ENCODE measurements around the gene ZFYVE19. TPM values are rescaled to one million over a fixed set of nuclear protein-coding genes. Genes with fewer than 3 reads are reported as not detected.

The ZFYVE19 gene
- polyA plus RNA-seq, 4 donors, result 24.9 to 34.9 (median 28.5) TPM

- no peak for DNase-seq (ENCODE audit: low read depth in 4 of 4, low spot score in 2 of 4)
These were observed 6.0 kb downstream of the ZFYVE19 start for GRCh38 chr15:40812721-40813425.

GRCh38 chr15:40815042-40815698 lies 8.3 kb downstream of the ZFYVE19 start:
- no peak for DNase-seq (ENCODE audit: low read depth in 4 of 4, low spot score in 2 of 4)

DNA sequence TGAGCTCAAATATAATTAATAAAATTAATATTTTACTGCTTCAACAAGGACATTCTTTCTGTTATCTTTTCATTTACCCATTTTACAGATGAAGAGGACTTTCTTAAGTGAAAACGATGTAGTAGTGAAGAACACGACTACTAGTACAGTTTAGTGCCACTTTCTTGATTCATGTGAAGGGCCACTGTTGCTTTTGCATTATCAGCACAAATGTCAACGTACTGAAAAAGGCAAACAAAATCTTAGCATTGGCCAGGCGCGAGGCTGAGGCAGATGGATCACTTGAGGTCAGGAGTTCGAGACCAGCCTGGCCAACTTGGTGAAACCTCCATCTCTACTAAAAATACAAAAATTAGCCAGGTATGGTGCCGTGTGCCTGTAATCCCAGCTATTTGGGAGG lies 12.2 kb downstream of the ZFYVE19 start:
- no peak for DNase-seq (ENCODE audit: low read depth in 4 of 4, low spot score in 2 of 4)

GRCh38 chr15:40821195-40821594 lies 14.3 kb downstream of the ZFYVE19 start:
- no peak for DNase-seq (ENCODE audit: low read depth in 4 of 4, low spot score in 2 of 4)

DNA sequence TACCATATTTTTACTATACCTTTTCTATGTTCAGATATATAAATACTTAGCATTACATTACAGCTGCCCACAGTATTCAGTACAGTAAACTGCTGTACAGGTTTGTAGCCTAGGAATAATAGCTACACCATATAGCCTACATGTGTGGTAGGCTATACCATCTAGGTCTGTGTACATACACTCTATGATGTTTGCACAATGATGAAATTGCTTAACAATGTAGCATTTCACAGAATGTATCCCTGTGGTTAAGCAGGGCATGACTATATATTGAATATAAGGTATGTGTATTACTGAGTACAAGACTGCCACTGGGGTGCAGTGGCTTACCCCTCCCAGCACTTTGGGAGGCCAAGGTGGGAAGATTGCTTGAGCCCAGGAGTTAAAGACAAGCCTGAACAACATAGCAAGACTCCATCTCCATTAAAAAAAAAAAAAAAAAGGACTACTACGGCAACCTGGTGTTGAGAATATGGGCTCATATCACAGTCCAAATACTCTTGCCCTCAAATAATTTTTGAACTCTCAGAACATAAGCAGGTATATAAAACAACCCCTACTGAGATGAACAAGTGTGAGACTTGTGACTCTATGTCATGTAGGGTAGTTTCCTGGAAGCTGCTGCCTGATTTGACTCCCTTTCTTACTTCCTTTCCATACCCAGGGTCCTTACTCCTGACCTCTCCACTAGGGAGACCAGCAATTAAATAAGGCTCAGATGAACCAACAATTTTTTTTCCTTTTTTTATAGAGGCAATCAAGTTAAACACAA lies 16.9 kb downstream of the ZFYVE19 start:
- no peak for DNase-seq (ENCODE audit: low read depth in 4 of 4, low spot score in 2 of 4)

GRCh38 chr15:40825661-40826422 lies 19.0 kb downstream of the ZFYVE19 start:
- no peak for DNase-seq (ENCODE audit: low read depth in 4 of 4, low spot score in 2 of 4)

GRCh38 chr15:40826423-40827075 lies 19.7 kb downstream of the ZFYVE19 start:
- no peak for DNase-seq (ENCODE audit: low read depth in 4 of 4, low spot score in 2 of 4)

DNA sequence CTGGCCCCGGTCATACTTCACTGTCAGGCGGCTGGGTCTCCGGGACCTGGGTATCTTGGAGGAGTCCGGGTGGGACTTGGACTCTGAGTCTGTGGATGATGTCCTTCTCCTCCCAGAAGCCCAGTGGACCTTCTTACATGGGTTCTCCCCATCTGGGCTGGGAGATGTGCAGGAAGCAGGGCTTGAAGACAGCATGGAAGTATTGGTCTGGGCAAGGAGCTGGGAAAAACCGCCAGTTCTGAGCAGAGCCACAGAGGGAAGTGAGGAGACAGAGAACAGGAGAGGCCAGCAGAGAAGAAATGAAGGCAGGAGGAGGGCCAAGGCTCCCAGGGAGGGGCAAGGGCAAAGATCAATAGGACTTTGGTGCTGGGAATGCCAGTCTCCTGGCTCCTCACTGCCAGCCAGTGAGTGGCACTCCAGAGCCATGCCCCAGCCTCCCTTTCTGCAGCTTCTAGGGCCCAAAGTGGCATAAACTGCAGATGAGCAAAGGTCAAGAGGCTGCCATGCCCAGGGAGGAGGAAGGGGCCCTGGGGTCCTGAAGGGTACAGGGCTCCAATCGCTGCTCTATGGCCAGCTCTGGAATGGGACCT lies 21.7 kb downstream of the ZFYVE19 start, which contains the start of gene PPP1R14D:
TSS of gene PPP1R14D (minus strand) at position 262 of the 590 bp plus-strand sequence. CDS start at position 195, 67 bp downstream.
- DNase-seq (ENCODE audit: low read depth in 4 of 4, low spot score in 2 of 4), result no peak

GRCh38 chr15:40829115-40829514 lies 22.2 kb downstream of the ZFYVE19 start:
- DNase-seq (ENCODE audit: low read depth in 4 of 4, low spot score in 2 of 4), result no peak

GRCh38 chr15:40830884-40831283 lies 24.0 kb downstream of the ZFYVE19 start:
- no peak for DNase-seq (ENCODE audit: low read depth in 4 of 4, low spot score in 2 of 4)

DNA sequence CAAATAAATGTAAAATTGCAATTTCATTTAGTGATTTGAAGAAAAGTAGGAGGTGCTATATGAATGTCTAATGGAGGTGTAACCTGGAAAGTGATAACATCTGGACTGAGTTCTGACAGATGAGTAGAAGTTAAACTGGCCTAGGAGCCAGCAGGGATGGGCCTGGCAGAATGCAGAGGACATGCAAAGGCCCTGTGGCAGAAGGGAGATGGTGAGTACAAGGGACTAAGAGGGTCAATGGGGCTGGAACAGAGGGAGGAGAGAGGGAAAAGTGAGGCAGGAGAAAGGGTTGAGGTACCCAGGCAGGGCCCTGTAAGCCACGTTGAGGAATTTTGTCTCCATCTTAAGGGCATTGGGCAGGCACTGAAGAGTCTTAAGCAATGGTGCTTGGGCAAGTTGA lies 25.0 kb downstream of the ZFYVE19 start:
- DNase-seq (ENCODE audit: low read depth in 4 of 4, low spot score in 2 of 4), result no peak

DNA sequence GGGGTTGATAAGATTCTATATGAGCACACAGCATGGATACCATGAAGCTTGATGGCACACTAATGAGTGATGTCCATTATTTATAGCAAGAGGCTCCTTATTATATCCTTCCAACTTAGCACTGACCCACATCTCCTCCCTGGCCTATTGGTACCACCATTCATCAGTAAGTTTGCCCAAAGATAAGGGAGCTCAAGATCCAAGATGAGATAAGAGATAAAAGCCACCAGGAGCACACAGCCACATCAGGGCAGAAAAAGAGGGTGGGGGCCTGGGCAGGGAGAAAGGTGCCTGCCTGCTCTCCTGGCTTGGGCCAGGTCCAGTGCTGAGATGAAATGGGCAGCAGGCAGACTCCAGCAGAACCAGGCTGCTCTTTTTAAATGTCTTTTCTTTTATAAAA lies 26.0 kb downstream of the ZFYVE19 start:
- no peak for DNase-seq (ENCODE audit: low read depth in 4 of 4, low spot score in 2 of 4)

GRCh38 chr15:40836020-40836419 lies 29.1 kb downstream of the ZFYVE19 start:
- DNase-seq (ENCODE audit: low read depth in 4 of 4, low spot score in 2 of 4), result no peak

GRCh38 chr15:40838756-40839155 lies 31.9 kb downstream of the ZFYVE19 start:
- no peak for DNase-seq (ENCODE audit: low read depth in 4 of 4, low spot score in 2 of 4)

GRCh38 chr15:40841741-40842140 lies 34.9 kb downstream of the ZFYVE19 start:
- no peak for DNase-seq (ENCODE audit: low read depth in 4 of 4, low spot score in 2 of 4)

GRCh38 chr15:40843261-40843884 lies 36.5 kb downstream of the ZFYVE19 start:
- DNase-seq (ENCODE audit: low read depth in 4 of 4, low spot score in 2 of 4), result no peak

DNA sequence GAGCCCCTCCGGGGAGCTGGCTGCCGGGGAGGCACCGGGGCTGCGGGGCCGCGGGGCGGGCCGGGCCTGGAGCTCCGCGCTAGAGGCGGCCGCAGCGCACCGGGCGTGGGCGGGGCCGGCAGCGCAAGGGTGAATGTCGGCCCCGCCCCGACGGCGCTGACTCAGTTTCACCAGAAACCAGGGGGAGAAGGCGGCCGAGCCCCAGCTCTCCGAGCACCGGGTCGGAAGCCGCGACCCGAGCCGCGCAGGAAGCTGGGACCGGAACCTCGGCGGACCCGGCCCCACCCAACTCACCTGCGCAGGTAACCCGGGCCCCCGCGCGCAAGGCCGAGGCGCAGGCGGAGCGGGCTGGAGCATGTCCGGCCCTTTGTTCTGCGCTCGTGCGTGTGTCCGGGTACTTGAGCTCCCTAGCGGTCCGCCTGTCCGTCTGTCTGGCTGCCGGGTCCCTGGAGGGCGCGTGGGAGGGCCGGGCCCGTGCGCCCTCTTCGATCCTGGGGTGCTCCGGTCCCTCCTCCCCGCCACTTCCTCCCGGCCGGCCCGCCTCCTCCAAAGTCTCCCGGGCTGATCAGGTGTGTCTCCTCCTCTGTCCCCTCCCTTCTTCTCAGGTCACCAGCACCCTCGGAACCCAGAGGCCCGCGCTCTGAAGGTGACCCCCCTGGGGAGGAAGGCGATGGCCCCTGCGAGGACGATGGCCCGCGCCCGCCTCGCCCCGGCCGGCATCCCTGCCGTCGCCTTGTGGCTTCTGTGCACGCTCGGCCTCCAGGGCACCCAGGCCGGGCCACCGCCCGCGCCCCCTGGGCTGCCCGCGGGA lies 37.2 kb downstream of the ZFYVE19 start, which contains the start of gene SPINT1:
TSS of gene SPINT1 (plus strand) at position 164 of the 811 bp plus-strand sequence. CDS start at position 671, 507 bp downstream.
- no peak for DNase-seq (ENCODE audit: low read depth in 4 of 4, low spot score in 2 of 4)

- DNase-seq (ENCODE audit: low read depth in 4 of 4, low spot score in 2 of 4), result no peak
These were observed 37.8 kb downstream of the ZFYVE19 start for GRCh38 chr15:40844696-40845030.
